ENCODE data around the gene TMEM263. TPM values are rescaled to one million over a fixed set of nuclear protein-coding genes. Genes with fewer than 3 reads are reported as not detected.

Gene TMEM263
- total RNA-seq, 2 experiments from 2014 or later: 33.2 to 33.4 TPM

- Histone ChIP-seq H3K4me1 (ENCODE audit: insufficient read depth, low read length) (no peaks in the 10 kb centered on the region), H3K36me3 (ENCODE audit: insufficient read depth, low read length) (no peaks in the 10 kb centered on the region), H3K27ac (ENCODE audit: low read depth in 1 of 2, low read length in 2 of 2) (no peak overlapping the region), H3K27me3 (ENCODE audit: control insufficient read depth in 1 of 2, insufficient read depth in 2 of 2, low read length in 2 of 2) (no peaks in the 10 kb centered on the region), H3K9me3 (ENCODE audit: control insufficient read depth in 1 of 2, insufficient read depth in 1 of 2, low read length in 2 of 2) (no peaks in the 10 kb centered on the region), H3K4me3 (ENCODE audit: low read length) (no peak overlapping the region)
- Mint-ChIP-seq H3K27ac (no peak overlapping the region), H3K27me3 (no peaks in the 10 kb centered on the region), H3K36me3 (ENCODE audit: low read depth) (no peaks in the 10 kb centered on the region), H3K4me3 (no peak overlapping the region), H3K9me3 (no peaks in the 10 kb centered on the region), H3K4me1 (ENCODE audit: low read depth) (no peaks in the 10 kb centered on the region)
- intact Hi-C loops (cut with DNase I, micrococcal nuclease): no loop called here
- POLR2A ChIA-PET: no interaction called here
- TF ChIP-seq CTCF (IDR thresholded peaks at IDR 0.05): no peak
- DNase-seq (no peak), ATAC-seq (ENCODE audit: poor library complexity) (no peak)
- CTCF ChIA-PET: no interaction called here
Observed at GRCh38 chr12:106942775-106943174, 12.9 kb upstream of the TMEM263 start.

- peaks cover 4% of the 10 kb centered on the region for H3K9me3 Mint-ChIP-seq
- H3K27me3 Mint-ChIP-seq: no peaks in the 10 kb centered on the region
- ChIA-PET POLR2A (interaction anchor here (0.9 kb wide), 1 partner anchor 10 kb away, joined by 5 read pairs; the partner anchor contains the start of gene TMEM263), CTCF (no interaction called here)
- ATAC-seq (ENCODE audit: poor library complexity) (no peak), DNase-seq (no peak)
- no peaks in the 10 kb centered on the region for H3K4me1 ChIP-seq (ENCODE audit: insufficient read depth, low read length)
- H3K27me3 ChIP-seq (ENCODE audit: control insufficient read depth in 1 of 2, insufficient read depth in 2 of 2, low read length in 2 of 2): no peaks in the 10 kb centered on the region
- H3K4me3 ChIP-seq (ENCODE audit: low read length): no peak overlapping the region
- no peak overlapping the region for H3K4me3 Mint-ChIP-seq
- H3K36me3 ChIP-seq (ENCODE audit: insufficient read depth, low read length): no peaks in the 10 kb centered on the region
- TF ChIP-seq CTCF (IDR thresholded peaks at IDR 0.05): no peak
- H3K4me1 Mint-ChIP-seq (ENCODE audit: low read depth): no peaks in the 10 kb centered on the region
- no peaks in the 10 kb centered on the region for H3K36me3 Mint-ChIP-seq (ENCODE audit: low read depth)
- H3K9me3 ChIP-seq (ENCODE audit: control insufficient read depth in 1 of 2, insufficient read depth in 1 of 2, low read length in 2 of 2): peaks cover 0 to 5% of the 10 kb centered on the region in 2 experiments
- H3K27ac Mint-ChIP-seq: no peak overlapping the region
- H3K27ac ChIP-seq (ENCODE audit: low read depth in 1 of 2, low read length in 2 of 2): no peak overlapping the region
- intact Hi-C loops (cut with DNase I, micrococcal nuclease): no loop called here
Observed at GRCh38 chr12:106945261-106945851, 10.4 kb upstream of the TMEM263 start.

- peaks cover 4% of the 10 kb centered on the region for H3K9me3 Mint-ChIP-seq
- H3K36me3 ChIP-seq (ENCODE audit: insufficient read depth, low read length): no peaks in the 10 kb centered on the region
- peaks cover 2% of the 10 kb centered on the region for H3K4me1 Mint-ChIP-seq (ENCODE audit: low read depth)
- no peaks in the 10 kb centered on the region for H3K27me3 Mint-ChIP-seq
- no peak for TF ChIP-seq CTCF (IDR thresholded peaks at IDR 0.05)
- H3K27me3 ChIP-seq (ENCODE audit: control insufficient read depth in 1 of 2, insufficient read depth in 2 of 2, low read length in 2 of 2): no peaks in the 10 kb centered on the region
- ATAC-seq (ENCODE audit: poor library complexity): no peak
- DNase-seq: no peak
- ChIA-PET POLR2A (interaction anchor here (1.3 kb wide), 1 partner anchor 8 kb away, joined by 3 read pairs; the partner anchor contains the start of gene TMEM263), CTCF (no interaction called here)
- no peak overlapping the region for H3K27ac Mint-ChIP-seq
- intact Hi-C loops (cut with DNase I, micrococcal nuclease): no loop called here
- no peak overlapping the region for H3K27ac ChIP-seq (ENCODE audit: low read depth in 1 of 2, low read length in 2 of 2)
- H3K4me3 ChIP-seq (ENCODE audit: low read length): no peak overlapping the region
- no peak overlapping the region for H3K4me3 Mint-ChIP-seq
- H3K4me1 ChIP-seq (ENCODE audit: insufficient read depth, low read length): no peaks in the 10 kb centered on the region
- H3K36me3 Mint-ChIP-seq (ENCODE audit: low read depth): no peaks in the 10 kb centered on the region
- peaks cover 0 to 5% of the 10 kb centered on the region in 2 experiments for H3K9me3 ChIP-seq (ENCODE audit: control insufficient read depth in 1 of 2, insufficient read depth in 1 of 2, low read length in 2 of 2)
Observed at GRCh38 chr12:106947461-106947860, 8.2 kb upstream of the TMEM263 start.
